ENCODE data around the gene NUMB. TPM values are rescaled to one million over a fixed set of nuclear protein-coding genes. Genes with fewer than 3 reads are reported as not detected.

Gene NUMB
- total RNA-seq, 4 donors from 2014 or later: 105 to 125 (median 117) TPM

- H3K9me3 ChIP-seq: no peaks in the 10 kb centered on the region
- no peak overlapping the region for H3K27ac ChIP-seq
- peaks cover 0 to 10% (median 0%) of the 10 kb centered on the region in 4 donors for H3K4me1 ChIP-seq
- DNase-seq: no peak
- no peak overlapping the region for H3K4me3 ChIP-seq
- no peak for TF ChIP-seq POLR2A (IDR thresholded peaks at IDR 0.05)
- no peaks in the 10 kb centered on the region for H3K27me3 ChIP-seq
- H3K36me3 ChIP-seq: no peaks in the 10 kb centered on the region
Measured at GRCh38 chr14:73307261-73307660, 151.1 kb downstream of the NUMB start.

DNA sequence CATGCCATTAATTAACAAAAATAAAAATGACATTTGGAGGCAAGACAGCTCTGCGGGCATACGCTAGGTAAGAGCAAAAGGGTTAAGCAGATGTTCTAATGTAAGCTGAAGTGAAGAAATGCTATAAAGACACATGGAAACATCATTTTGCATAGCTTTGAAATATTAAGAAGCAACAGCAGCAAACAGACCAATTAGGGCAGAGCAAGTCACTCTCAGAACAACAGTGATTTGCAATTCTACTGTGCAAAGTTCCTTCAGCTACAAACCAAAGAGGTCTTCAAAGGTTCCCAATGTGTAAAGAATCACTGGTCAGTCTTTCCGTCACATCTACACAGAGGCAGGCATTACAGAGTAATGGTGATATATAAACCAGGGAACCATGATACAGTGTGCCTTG is 152.8 kb downstream of the NUMB start:
- Histone ChIP-seq H3K4me3 (no peak overlapping the region), H3K36me3 (no peaks in the 10 kb centered on the region), H3K27me3 (no peaks in the 10 kb centered on the region), H3K4me1 (no peaks in the 10 kb centered on the region), H3K9me3 (no peaks in the 10 kb centered on the region), H3K27ac (no peak overlapping the region)
- TF ChIP-seq POLR2A (IDR thresholded peaks at IDR 0.05): no peak
- TF ChIP-seq, protein P1, sequence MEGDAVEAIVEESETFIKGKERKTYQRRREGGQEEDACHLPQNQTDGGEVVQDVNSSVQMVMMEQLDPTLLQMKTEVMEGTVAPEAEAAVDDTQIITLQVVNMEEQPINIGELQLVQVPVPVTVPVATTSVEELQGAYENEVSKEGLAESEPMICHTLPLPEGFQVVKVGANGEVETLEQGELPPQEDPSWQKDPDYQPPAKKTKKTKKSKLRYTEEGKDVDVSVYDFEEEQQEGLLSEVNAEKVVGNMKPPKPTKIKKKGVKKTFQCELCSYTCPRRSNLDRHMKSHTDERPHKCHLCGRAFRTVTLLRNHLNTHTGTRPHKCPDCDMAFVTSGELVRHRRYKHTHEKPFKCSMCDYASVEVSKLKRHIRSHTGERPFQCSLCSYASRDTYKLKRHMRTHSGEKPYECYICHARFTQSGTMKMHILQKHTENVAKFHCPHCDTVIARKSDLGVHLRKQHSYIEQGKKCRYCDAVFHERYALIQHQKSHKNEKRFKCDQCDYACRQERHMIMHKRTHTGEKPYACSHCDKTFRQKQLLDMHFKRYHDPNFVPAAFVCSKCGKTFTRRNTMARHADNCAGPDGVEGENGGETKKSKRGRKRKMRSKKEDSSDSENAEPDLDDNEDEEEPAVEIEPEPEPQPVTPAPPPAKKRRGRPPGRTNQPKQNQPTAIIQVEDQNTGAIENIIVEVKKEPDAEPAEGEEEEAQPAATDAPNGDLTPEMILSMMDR (IDR thresholded peaks at IDR 0.05): no peak
- no peak for DNase-seq

DNA sequence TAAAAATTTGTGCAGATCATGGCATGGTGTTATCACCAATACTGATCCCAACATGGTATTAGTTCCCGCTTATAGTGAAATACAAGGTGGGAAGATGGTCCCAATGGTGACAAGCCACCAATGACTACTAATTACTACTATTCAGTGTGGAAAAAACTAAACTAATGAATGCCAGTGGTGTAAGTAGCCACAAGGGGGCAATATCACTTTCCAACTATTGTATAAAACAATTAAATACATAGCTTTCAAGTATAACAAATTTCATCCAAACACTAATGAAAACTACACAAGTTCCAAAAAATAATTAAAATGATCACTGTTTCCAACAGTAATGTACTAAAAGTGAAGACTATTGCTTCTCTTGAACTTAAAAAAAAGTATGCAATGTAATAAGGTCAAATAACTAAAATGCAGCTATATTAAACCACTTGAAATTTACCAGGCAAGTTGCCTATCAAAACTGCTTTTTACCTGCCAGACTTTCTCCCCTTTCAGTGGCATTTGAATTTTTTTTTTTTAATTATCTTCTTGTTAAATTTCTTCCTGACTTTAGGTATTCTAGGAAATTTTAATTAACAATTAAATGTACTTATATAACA is 163.0 kb downstream of the NUMB start:
- Histone ChIP-seq H3K27ac (no peak overlapping the region), H3K27me3 (no peaks in the 10 kb centered on the region), H3K36me3 (peaks cover 0 to 21% (median 0%) of the 10 kb centered on the region in 3 donors), H3K9me3 (no peaks in the 10 kb centered on the region), H3K4me3 (no peak overlapping the region), H3K4me1 (peaks cover 0 to 18% (median 0%) of the 10 kb centered on the region in 4 donors)
- TF ChIP-seq, protein P1 (IDR thresholded peaks at IDR 0.05): peak; percentile 53 to 82 (median 78)
- TF ChIP-seq POLR2A (IDR thresholded peaks at IDR 0.05): no peak
- DNase-seq: no peak

DNA sequence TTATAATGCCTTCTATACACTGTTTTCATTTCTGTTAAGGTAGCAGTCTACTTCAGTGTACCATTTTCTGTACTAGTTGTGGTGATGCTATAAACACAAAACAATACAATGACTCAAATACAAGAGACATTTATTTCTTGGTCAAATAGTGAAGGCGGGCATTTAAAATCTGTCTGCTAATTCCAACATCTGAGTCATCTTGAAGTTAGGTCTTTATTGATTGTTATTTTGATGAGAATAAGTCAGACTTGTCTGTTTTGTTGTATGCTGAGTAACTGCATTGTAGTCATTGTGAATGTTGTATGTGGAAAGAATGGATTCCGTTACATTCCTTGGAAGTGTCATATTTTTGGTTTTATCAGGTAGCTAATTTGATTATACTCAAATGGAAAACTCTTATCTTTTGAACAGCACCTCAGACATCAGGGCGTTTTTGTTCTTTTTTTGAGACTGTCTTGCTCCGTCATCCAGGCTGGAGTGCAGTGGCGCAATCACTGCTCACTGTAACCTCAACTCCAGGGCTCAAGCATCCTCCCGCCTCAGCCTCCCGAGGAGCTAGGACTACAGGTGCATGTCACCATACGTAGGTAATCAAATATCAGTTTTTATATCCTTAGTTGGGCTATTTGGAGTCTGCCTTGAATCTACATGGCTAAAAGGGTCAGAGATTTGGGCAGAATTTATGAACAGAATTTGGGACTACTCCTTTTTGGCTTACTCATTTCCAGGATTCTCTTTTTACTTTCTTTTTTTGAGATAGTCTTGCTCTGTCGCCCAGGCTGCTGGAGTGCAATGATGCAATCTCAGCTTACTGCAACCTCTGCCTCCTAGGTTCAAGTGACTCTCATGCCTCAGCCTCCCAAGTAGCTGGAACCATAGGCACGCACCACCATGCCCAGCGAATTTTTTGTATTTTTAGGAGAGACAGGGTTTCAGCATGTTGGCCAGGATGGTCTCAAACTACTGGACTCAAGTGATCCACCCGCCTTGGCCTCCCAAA is 164.3 kb downstream of the NUMB start:
- H3K36me3 ChIP-seq: peaks cover 0 to 21% (median 0%) of the 10 kb centered on the region in 3 donors
- no peak for DNase-seq
- TF ChIP-seq POLR2A (IDR thresholded peaks at IDR 0.05): no peak
- TF ChIP-seq, protein P1 (IDR thresholded peaks at IDR 0.05): no peak

GRCh38 chr14:73290279-73290678 is 168.1 kb downstream of the NUMB start:
- DNase-seq: no peak
- Histone ChIP-seq H3K4me1 (no peaks in the 10 kb centered on the region), H3K36me3 (peaks cover 0 to 42% (median 0%) of the 10 kb centered on the region in 3 donors), H3K4me3 (no peak overlapping the region), H3K27ac (no peak overlapping the region), H3K9me3 (no peaks in the 10 kb centered on the region), H3K27me3 (no peaks in the 10 kb centered on the region)
- TF ChIP-seq, protein P1 (IDR thresholded peaks at IDR 0.05): no peak
- no peak for TF ChIP-seq POLR2A (IDR thresholded peaks at IDR 0.05)

More for the DNA sequence above, 164.3 kb downstream of the NUMB start:
- no peaks in the 10 kb centered on the region for H3K27me3 ChIP-seq
- H3K9me3 ChIP-seq: no peaks in the 10 kb centered on the region
- no peak overlapping the region for H3K4me3 ChIP-seq
- H3K4me1 ChIP-seq: peaks cover 0 to 13% (median 0%) of the 10 kb centered on the region in 4 donors
- H3K27ac ChIP-seq: no peak overlapping the region

- Histone ChIP-seq H3K4me1 (no peaks in the 10 kb centered on the region), H3K27ac (no peak overlapping the region), H3K9me3 (no peaks in the 10 kb centered on the region), H3K36me3 (peaks cover 0 to 48% (median 0%) of the 10 kb centered on the region in 3 donors), H3K4me3 (no peak overlapping the region), H3K27me3 (no peaks in the 10 kb centered on the region)
- DNase-seq: no peak
- TF ChIP-seq, protein P1 (IDR thresholded peaks at IDR 0.05): no peak
- TF ChIP-seq POLR2A (IDR thresholded peaks at IDR 0.05): no peak
Measured at GRCh38 chr14:73289729-73290128, 168.6 kb downstream of the NUMB start.
